GM03348 (cell line): ENCODE data around the gene ADAMTSL4.

Source experiments
- DNase-seq: peaks from one replicate; pipeline ENCODE4 v3.0.0; 2012; ENCODE audit warnings: low spot score

Gene ADAMTSL4

DNA sequence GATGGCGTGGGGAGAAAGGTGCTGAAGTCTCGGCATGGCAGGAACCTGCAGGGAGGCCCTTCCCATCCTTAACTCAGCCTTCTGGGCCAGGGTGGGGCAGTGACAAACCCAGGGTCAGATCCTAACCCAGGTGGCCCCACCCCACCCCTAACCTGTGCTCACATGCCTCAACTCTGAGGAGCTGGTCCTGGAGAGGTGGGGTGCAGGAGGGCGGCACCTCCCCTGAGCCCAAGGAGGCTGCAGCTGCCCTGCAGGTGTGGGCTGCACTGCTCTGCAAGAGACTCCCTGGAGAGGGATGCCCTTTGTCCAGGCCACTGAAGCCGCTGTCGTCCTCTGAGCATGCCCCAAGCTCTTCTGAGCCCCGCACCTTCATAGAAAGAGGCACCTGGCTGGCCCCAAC, 15.2 kb upstream of the ADAMTSL4 start:
- DNase-seq: no peak

- DNase-seq: peak; percentile 65
Measured at GRCh38 chr1:150535511-150536287, 13.5 kb upstream of the ADAMTSL4 start.

DNA sequence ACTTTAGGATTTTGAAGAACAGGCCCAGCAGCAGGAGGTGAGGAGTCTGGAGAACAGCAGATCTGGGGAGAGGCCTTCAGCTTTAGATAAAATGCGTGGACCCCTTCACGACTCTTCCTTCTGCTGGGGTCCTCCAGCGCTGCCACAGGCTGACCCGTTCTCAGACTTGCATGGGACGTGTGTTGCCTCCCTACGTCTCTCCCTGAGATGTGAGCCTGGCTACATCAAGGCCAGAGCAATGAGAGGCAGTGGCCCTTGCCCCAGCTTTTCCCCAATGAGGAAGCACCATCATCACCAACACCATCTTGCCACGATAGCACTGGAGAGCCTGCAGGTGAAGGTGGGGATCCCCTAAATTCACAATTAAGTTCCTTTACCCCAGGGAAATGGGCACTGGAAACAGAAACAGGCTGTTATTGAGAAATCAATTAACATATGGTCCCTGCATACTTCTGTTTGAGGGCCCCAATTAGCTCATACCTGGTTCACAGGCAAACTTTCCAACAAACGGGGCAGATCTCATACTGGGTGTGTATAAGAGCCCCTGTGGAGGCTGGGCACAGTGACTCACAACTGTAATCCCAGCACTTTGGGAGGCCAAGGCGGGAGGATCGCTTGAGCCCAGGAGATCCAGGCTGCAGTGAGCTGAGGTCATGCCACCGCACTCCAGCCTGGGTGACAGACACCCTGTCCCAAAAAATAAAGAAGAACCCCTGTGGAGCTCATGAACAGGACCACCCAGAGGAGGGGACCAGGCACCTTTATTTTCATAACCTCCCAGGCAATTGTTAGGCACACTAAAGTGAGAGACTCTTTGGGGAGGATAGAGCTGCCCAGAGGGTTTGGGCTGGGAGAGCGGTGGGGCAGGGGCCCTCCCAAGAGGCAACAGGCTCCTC, 12.1 kb upstream of the ADAMTSL4 start:
- DNase-seq: no peak

DNA sequence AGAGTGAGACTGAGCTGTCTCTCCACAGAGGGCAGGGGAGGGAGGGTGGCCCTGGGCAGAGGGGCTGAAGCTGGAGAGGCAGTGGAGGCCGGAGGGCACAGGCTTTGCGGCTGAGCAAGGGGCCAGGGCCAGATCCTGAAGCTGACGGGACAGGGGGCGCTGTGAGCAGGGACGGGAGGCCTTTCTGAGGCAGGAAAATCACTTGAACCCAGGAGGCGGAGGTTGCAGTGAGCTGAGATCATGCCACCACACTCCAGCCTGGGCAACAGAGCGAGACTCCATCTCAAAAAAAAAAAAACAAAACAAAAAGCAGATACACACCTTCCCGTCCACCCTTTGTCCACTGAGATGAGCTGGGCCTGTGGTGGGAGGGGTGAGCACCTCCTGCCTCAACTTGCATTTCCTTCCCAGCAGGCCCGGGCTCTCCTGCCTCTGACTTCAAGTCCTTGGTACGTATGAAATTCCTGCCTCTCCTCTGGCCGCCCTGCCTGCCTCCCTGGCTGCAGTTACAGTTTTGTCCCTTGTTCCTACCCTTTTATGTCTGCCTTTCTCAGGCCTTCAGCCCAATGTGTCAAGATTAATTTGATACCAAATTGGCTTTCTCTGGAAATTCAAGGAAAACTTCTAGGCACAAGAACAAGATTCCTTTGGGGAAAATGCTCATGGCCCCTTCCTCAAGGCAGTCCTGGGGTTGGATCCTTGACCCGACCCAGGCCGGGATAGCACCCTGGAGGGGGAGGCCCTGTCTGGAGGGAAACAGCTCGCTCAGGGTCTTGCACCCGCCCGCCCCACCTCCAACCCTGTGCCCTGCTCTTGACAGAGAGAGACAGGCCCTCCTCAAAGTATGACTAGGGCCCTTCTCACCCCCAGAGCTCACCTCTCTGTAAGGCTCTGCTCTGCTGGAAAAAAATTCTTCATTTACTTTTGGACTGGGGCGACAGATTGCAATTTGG, 11.2 kb upstream of the ADAMTSL4 start:
- DNase-seq: peak; percentile 88

DNA sequence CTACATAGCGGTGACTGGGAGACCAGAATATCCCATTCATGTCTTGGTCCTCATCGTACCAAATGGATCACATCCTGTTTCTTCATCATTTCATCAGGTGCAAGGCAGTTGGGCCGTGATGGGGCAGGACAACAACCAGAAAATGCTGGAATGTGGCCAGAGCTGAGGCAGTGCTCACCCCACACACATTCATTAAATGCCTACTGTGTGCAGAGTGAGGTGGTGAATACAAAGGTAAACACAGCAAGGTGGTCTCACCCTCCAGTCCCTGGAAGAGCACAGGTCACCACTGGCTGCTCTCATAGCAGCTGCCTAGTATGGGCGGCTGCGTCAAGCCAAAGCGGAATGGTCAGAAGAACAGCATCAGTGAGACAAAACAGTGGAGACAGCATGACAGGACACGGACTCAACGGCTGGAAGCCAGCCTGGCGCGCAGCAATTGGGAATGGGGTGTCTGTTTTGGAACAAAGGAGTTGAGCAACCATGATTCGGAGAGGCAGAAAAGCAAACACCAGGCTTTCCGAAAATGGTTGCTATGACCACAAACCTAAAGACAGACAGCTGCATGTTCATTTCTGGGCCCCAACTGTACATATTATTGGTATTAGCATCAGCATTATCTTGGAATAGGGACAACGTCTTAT, 5.6 kb upstream of the ADAMTSL4 start:
- DNase-seq: no peak

DNA sequence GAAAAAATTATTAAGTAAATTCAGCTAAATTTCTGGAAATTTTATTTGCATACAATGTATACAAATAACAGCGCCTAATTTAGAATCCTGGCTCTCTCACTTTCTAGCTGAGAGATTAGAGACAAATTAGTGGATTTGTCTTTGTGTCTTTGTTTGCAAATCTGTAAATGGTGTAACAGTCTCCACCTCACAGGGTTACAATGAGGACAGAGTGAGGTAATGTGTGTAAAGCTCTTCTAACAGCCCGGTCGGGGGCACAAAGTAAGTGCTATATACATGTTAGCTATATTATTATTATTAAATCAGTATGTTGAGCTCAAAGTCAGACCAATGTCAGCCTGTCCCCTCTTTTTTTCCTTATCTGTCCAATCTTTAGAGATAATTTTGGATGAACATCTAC, 5.0 kb upstream of the ADAMTSL4 start:
- DNase-seq: no peak

DNA sequence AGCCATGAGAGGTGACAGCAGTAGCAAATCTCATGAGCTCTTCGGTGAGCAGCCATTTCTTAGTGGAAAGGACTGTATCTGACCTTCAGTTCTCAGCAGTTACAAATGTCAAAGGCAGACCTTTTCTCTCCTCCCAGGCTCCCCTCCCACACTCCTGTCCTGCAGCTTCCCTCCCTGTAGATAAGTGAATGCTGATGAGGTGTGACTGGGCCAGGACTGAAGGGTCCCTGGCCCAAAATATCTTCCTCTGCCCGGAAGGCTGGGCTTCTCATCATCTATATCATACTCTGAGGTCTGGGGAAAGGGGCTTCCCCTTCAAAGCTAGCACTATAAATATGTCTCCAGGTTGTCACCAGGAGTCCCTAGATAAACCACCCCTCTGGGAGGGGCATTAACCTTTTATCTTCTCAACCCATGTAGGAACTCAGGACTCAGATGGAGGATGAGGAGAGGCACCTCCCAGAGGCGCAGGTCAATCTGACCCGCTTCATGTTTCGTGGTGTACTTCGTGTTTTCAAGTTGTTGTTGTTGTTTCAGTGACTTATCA, 3.6 kb upstream of the ADAMTSL4 start:
- DNase-seq: no peak

GRCh38 chr1:150546294-150546937, 2.8 kb upstream of the ADAMTSL4 start:
- no peak for DNase-seq

DNA sequence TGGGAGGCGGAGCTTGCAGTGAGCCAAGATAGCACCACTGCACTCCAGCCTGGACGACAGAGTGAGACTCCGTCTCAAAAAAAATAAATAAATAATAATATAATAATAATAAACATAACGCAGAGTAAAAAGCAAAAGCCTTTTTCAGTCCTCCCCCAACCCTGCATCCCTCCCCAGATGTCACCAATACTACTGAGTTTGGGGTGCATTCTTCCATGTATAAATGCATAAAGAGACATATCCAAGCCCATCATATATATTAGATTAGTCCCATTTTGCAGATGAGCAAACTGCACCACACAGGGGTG, 930 bp upstream of the ADAMTSL4 start:
- DNase-seq: no peak

DNA sequence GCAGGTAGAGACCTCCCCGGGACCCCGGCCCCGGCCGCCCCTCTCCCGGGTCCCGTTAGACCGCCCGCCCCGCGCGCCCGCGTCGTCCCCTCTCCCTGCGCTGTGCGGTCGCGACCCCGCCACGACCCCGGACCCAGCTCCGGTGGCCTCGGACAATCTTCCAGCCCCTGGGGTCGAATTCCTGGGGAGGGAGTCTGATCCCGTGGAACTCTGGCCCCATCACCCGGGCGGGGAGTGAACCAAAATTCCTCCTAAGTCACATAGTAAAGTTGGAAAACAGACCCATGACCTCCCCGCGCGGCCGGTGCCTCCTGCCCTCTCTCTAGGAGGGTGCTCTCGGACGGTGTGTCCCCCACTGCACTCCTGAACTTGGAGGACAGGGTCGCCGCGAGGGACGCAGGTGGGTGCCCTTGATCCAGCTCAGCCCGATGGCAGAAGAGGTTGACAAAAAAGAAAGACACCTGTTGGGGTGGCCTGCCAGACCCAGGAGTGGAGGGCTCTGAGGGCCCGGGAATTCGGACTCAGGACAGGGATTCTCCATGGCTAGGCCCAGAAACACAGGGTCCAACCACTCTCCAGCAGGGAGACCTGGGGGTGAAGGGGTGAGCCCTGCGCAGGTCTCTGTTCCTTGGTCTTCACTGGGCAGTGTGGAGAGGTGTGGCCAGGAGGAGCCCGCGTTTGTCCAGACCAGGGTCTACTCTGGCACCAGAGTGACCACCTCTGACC, 451 bp downstream of the ADAMTSL4 start:
- DNase-seq: peak; percentile 70

GRCh38 chr1:150550222-150551050, 1.2 kb downstream of the ADAMTSL4 start:
- DNase-seq: no peak

- DNase-seq: no peak
Measured at GRCh38 chr1:150551051-150551783, 2.0 kb downstream of the ADAMTSL4 start.

DNA sequence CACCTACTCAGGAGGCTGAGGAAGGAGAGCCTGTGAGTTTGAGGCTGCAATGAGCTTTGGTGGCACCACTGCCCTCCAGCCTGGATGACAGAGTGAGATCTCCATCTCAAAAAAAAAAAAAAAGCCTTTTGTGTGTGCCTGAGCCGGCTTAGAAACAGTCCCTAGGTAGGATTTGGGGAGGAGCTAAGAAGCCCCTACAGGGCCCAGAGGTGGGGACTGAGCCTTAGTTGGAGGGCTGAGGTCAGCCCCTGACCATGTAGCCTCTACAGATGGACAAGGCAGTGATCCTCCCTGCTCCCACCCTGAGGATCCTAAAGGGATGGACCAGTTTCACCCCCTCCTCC, 2.5 kb downstream of the ADAMTSL4 start:
- DNase-seq: no peak

DNA sequence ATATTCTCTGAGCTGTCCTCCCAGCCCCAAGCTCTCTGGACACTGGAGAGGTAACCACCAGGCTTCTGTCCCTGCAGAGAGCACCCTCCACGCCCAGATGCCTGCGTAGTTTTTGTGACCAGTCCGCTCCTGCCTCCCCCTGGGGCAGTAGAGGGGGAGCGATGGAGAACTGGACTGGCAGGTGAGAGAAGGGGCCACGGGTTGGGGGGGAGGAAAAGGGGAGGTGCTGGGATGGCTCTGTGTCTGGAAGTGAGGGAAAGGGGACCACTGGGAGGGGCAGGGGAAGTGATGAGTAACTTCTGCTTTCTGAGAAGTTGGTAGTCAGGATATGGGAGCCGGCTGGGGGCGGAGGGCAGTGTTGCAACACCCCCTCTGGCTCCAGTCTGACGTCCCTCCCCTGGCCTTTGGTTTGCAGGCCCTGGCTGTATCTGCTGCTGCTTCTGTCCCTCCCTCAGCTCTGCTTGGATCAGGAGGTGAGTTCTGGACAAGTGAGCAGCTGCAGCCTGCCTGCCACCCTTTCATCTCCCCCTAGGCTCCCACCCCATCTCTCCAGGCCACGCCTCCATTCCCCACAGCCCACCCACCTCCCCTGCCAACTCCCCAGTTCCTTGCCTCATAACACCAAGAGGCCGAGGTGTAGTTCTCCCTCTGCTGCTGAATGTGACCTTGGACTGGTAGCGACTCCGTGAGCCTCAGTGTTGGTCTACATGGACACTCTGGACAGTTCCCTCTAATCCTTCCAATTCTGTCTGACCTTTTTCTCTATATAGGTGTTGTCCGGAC, 3.1 kb downstream of the ADAMTSL4 start:
- peak; percentile 93 for DNase-seq

DNA sequence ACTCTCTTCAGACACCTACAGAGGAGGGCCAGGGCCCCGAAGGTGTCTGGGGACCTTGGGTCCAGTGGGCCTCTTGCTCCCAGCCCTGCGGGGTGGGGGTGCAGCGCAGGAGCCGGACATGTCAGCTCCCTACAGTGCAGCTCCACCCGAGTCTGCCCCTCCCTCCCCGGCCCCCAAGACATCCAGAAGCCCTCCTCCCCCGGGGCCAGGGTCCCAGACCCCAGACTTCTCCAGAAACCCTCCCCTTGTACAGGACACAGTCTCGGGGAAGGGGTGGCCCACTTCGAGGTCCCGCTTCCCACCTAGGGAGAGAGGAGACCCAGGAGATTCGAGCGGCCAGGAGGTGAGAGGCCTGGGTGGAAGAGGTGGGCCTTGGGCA, 3.7 kb downstream of the ADAMTSL4 start:
- DNase-seq: no peak

DNA sequence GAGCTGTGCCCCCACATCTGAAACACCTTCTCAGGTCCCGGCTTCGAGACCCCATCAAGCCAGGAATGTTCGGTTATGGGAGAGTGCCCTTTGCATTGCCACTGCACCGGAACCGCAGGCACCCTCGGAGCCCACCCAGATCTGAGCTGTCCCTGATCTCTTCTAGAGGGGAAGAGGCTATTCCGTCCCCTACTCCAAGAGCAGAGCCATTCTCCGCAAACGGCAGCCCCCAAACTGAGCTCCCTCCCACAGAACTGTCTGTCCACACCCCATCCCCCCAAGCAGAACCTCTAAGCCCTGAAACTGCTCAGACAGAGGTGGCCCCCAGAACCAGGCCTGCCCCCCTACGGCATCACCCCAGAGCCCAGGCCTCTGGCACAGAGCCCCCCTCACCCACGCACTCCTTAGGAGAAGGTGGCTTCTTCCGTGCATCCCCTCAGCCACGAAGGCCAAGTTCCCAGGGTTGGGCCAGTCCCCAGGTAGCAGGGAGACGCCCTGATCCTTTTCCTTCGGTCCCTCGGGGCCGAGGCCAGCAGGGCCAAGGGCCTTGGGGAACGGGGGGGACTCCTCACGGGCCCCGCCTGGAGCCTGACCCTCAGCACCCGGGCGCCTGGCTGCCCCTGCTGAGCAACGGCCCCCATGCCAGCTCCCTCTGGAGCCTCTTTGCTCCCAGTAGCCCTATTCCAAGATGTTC, 4.3 kb downstream of the ADAMTSL4 start:
- DNase-seq: no peak

GRCh38 chr1:150554086-150554452, 4.9 kb downstream of the ADAMTSL4 start:
- DNase-seq: no peak
